ENCODE data around the gene FAM240B.

FAM240B gene

DNA sequence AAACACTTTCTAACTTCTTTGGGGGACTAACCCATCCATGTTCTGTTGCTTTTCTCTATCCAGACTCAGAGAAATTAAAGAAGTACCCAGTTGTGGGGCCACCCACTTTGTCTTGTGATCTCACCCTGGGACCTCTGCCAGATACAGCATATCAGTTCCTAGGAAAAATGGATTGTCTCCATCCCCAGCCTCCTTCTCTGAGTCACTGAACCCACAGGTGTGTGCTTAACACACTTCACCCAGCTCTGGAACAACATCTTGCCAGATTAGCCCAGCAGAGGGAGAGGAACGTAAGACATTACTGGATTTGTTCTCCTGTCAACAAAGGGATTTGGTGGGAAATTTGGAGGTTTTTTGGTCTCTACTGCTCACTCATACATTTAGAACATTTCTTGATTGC is 19.2 kb downstream of the FAM240B start:
- no peak overlapping the region for H3K4me3 ChIP-seq
- H3K27me3 ChIP-seq, result no peaks in the 10 kb centered on the region
- H3K27ac ChIP-seq, result no peak overlapping the region
- DNase-seq, result no peak
- intact Hi-C loops (cut with DNase I; ENCODE audit: low total_unique reads), result no loop called here
- no peaks in the 10 kb centered on the region for H3K4me1 ChIP-seq
- no peaks in the 10 kb centered on the region for H3K9me3 ChIP-seq
- no peaks in the 10 kb centered on the region for H3K36me3 ChIP-seq
- TF ChIP-seq, protein P1, sequence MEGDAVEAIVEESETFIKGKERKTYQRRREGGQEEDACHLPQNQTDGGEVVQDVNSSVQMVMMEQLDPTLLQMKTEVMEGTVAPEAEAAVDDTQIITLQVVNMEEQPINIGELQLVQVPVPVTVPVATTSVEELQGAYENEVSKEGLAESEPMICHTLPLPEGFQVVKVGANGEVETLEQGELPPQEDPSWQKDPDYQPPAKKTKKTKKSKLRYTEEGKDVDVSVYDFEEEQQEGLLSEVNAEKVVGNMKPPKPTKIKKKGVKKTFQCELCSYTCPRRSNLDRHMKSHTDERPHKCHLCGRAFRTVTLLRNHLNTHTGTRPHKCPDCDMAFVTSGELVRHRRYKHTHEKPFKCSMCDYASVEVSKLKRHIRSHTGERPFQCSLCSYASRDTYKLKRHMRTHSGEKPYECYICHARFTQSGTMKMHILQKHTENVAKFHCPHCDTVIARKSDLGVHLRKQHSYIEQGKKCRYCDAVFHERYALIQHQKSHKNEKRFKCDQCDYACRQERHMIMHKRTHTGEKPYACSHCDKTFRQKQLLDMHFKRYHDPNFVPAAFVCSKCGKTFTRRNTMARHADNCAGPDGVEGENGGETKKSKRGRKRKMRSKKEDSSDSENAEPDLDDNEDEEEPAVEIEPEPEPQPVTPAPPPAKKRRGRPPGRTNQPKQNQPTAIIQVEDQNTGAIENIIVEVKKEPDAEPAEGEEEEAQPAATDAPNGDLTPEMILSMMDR (IDR thresholded peaks at IDR 0.05), result no peak

DNA sequence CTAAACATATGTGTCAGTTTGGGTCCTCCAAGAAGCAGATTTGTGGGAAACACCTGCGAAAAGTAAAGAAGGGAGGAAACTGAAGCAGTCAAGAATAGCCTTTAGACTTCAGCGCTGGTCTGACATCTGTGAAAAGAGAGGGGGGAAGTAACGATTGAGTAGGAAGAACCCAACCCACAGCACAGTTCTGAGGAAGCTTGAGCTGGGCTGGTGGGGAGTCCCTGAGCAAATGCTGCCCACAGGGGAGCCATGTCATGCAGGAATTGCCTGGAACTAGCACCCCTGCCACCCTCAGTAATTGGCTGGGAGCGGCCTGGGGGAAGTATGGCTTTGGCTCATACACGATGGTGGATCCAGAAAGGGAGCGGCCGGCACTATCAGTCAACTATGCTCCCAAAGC is 20.6 kb downstream of the FAM240B start:
- H3K36me3 ChIP-seq, result no peaks in the 10 kb centered on the region
- H3K27ac ChIP-seq, result no peak overlapping the region
- H3K4me3 ChIP-seq, result no peak overlapping the region
- no peaks in the 10 kb centered on the region for H3K9me3 ChIP-seq
- TF ChIP-seq, protein P1 (IDR thresholded peaks at IDR 0.05), result no peak
- no peaks in the 10 kb centered on the region for H3K4me1 ChIP-seq
- intact Hi-C loops (cut with DNase I; ENCODE audit: low total_unique reads), result no loop called here
- H3K27me3 ChIP-seq, result no peaks in the 10 kb centered on the region
- DNase-seq, result no peak

DNA sequence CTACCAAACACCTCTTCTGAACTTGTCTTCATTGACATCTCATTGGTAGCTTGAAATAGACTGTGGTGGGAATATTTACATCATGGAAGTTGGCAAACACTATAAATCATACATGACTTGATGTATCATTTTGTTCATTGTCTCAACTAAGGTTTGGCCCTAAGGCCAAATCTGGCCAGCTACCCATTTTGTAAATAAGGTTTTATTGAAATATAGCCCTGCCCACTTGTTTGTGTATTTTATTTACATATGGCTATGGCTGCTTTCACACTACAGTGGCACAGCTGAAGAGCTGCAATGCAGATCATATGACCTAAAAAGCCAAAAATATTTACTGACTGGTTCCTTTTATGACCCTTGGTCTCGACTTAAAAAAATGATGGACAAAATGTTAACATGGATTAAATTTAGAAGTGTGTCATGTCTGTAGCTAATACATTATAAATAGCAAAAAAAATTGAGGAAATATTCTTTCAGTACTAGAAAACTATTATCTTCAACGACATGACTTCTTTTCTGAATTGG is 22.1 kb downstream of the FAM240B start:
- no peak overlapping the region for H3K27ac ChIP-seq
- no peak for DNase-seq
- no peaks in the 10 kb centered on the region for H3K9me3 ChIP-seq
- TF ChIP-seq, protein P1 (IDR thresholded peaks at IDR 0.05), result no peak
- H3K27me3 ChIP-seq, result peaks cover 0 to 5% of the 10 kb centered on the region in 2 donors
- no peaks in the 10 kb centered on the region for H3K4me1 ChIP-seq
- intact Hi-C loops (cut with DNase I; ENCODE audit: low total_unique reads), result no loop called here
- H3K36me3 ChIP-seq, result no peaks in the 10 kb centered on the region
- no peak overlapping the region for H3K4me3 ChIP-seq

DNA sequence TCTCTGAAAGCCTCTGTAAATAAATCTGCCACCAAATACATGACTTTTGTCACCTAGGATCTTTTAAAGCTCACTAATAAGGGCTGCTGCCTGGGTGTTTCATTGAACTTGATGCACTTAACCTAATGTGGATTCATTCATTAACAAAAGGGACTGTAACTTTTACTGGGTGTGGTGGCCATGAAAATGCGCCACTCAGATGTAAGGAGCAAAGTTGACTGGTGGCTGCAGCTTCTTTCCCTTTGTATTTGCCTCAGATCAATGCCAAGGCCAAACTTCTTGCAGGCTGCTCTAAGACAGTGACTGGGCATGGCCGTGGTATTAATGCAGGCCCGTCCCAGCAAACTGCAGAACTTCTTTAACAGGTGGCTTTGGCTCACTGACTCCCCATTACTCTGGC is 22.9 kb downstream of the FAM240B start:
- no peak overlapping the region for H3K4me3 ChIP-seq
- intact Hi-C loops (cut with DNase I; ENCODE audit: low total_unique reads), result no loop called here
- no peaks in the 10 kb centered on the region for H3K36me3 ChIP-seq
- no peak overlapping the region for H3K27ac ChIP-seq
- TF ChIP-seq, protein P1 (IDR thresholded peaks at IDR 0.05), result no peak
- H3K9me3 ChIP-seq, result no peaks in the 10 kb centered on the region
- peaks cover 0 to 5% of the 10 kb centered on the region in 2 donors for H3K27me3 ChIP-seq
- H3K4me1 ChIP-seq, result no peaks in the 10 kb centered on the region
- DNase-seq, result no peak

DNA sequence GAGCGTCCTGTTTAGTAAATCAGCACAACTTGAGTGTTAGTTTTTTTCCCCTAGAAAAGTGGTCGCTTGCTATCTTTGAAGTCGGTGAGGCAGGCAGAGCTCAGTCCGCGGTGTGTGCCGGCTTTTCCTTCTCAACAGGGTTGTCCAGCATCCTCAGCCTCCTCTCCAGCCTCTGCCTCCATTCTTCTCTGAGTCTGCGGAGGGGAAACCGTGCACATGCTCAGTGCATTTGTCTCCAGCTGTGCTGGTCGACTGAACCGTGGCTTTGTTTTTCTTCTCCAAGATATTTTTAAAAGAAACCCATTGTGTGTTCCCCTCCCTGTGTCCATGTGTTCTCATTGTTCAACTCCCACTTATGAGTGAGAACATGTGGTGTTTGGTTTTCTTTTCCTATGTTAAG is 25.3 kb downstream of the FAM240B start:
- no peak for DNase-seq
- peaks cover 0 to 5% of the 10 kb centered on the region in 2 donors for H3K27me3 ChIP-seq
- no peaks in the 10 kb centered on the region for H3K4me1 ChIP-seq
- H3K36me3 ChIP-seq, result no peaks in the 10 kb centered on the region
- TF ChIP-seq, protein P1 (IDR thresholded peaks at IDR 0.05), result no peak
- no peak overlapping the region for H3K4me3 ChIP-seq
- no peaks in the 10 kb centered on the region for H3K9me3 ChIP-seq
- intact Hi-C loops (cut with DNase I; ENCODE audit: low total_unique reads), result no loop called here
- no peak overlapping the region for H3K27ac ChIP-seq

DNA sequence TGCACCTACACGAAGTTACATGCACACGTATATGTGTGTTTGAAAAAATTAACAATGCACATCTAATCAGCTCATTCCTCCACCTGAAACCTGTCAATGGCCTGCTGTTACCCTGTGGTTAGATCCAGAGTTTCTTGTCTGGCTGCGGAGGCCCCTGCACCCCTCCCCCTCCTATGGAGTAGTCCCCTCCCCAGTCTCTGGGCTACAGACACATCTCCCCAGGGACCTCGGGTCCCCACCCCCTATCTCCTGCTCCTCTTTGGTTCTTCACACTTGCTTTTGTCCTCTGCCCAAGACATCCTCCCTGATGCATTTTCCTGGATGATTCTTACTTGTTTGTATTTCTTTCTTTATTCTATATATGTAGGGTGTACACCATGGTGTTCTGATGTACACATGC is 27.2 kb downstream of the FAM240B start:
- TF ChIP-seq, protein P1 (IDR thresholded peaks at IDR 0.05), result no peak
- intact Hi-C loops (cut with DNase I; ENCODE audit: low total_unique reads), result no loop called here
- H3K27me3 ChIP-seq, result peaks cover 0 to 5% of the 10 kb centered on the region in 2 donors

More for the DNA sequence above, 27.2 kb downstream of the FAM240B start:
- H3K4me3 ChIP-seq, result no peak overlapping the region
- H3K4me1 ChIP-seq, result no peaks in the 10 kb centered on the region
- H3K36me3 ChIP-seq, result no peaks in the 10 kb centered on the region
- H3K27ac ChIP-seq, result no peak overlapping the region
- DNase-seq, result no peak
- no peaks in the 10 kb centered on the region for H3K9me3 ChIP-seq
